GM21825 (cell line): ENCODE results near the gene MT3.

Experiments
- ATAC-seq: cut with Tn5 transposase; IDR thresholded peaks from one replicate; pipeline ENCODE4 v1.9.1; 2021; ENCODE audit warnings: mild to moderate bottlenecking, moderate library complexity; ENCODE audit not compliant: unreplicated experiment

The MT3 gene

GRCh38 chr16:56589141-56590039, at the start of gene MT3:
Gene MT3 (plus strand): TSS chr16:56589528. CDS start chr16:56589591, 63 bp downstream.
- no peak for ATAC-seq

- ATAC-seq = no peak
Measured at GRCh38 chr16:56539656-56540055, 49.7 kb upstream of the MT3 start.

- no peak for ATAC-seq
Measured at GRCh38 chr16:56542039-56542438, 47.3 kb upstream of the MT3 start.

- ATAC-seq = no peak
Measured at GRCh38 chr16:56547120-56547948, 42.0 kb upstream of the MT3 start.

GRCh38 chr16:56547949-56548567, 41.3 kb upstream of the MT3 start:
- no peak for ATAC-seq

GRCh38 chr16:56549161-56549560, 40.2 kb upstream of the MT3 start:
- ATAC-seq = no peak

GRCh38 chr16:56549744-56550385, 39.5 kb upstream of the MT3 start:
- ATAC-seq = no peak

GRCh38 chr16:56551796-56552738, 37.3 kb upstream of the MT3 start:
- ATAC-seq = no peak

- ATAC-seq = no peak
Measured at GRCh38 chr16:56554441-56554840, 34.9 kb upstream of the MT3 start.

GRCh38 chr16:56558024-56558747, 31.1 kb upstream of the MT3 start:
- ATAC-seq = no peak

- ATAC-seq = no peak
Measured at GRCh38 chr16:56559109-56559508, 30.2 kb upstream of the MT3 start.

GRCh38 chr16:56560447-56560846, 28.9 kb upstream of the MT3 start:
- ATAC-seq = no peak

- no peak for ATAC-seq
Measured at GRCh38 chr16:56561126-56561525, 28.2 kb upstream of the MT3 start.

GRCh38 chr16:56564793-56565477, 24.4 kb upstream of the MT3 start, which contains the start of gene MT4:
Gene MT4 (plus strand): TSS chr16:56565073. CDS start chr16:56565129, 56 bp downstream.
- ATAC-seq = no peak

GRCh38 chr16:56569971-56570370, 19.4 kb upstream of the MT3 start:
- ATAC-seq = no peak

- no peak for ATAC-seq
Measured at GRCh38 chr16:56571525-56571924, 17.8 kb upstream of the MT3 start.

GRCh38 chr16:56574625-56575024, 14.7 kb upstream of the MT3 start:
- no peak for ATAC-seq

GRCh38 chr16:56576585-56577299, 12.6 kb upstream of the MT3 start:
- ATAC-seq = no peak
